Right atrium auricular region (tissue), 2 donors: Measurements from ENCODE around the gene GALNT10. TPM values are rescaled to one million over a fixed set of nuclear protein-coding genes. Genes with fewer than 3 reads are reported as not detected.

Experiments
- DNase-seq: peaks from one replicate; pipeline ENCODE4 v3.0.0-alpha.2; 2019; ENCODE audit warnings: low spot score
- H3K27ac ChIP-seq, 2 donors: fragments of 200-600 bp; sonication (generic); 1 replicate in 1 of 2; 2 replicates in 1 of 2; pipeline ENCODE4 v1.5.1; 2016 to 2019
- H3K27me3 ChIP-seq, 2 donors: fragments of 200-600 bp; sonication (generic); one replicate each; pipeline versions ENCODE4 v1.5.1 to v1.6.0; 2017 to 2019
- H3K36me3 ChIP-seq: fragments of 200-600 bp; sonication (generic); one replicate; pipeline ENCODE4 v1.5.1; 2016
- H3K4me1 ChIP-seq, 2 donors: fragments of 200-600 bp; sonication (generic); one replicate each; pipeline versions ENCODE4 v1.5.1 to v1.6.0; 2017 to 2019
- H3K4me3 ChIP-seq, 2 donors: fragments of 200-600 bp; sonication (generic); 1 replicate in 1 of 2; 2 replicates in 1 of 2; pipeline ENCODE4 v1.5.1; 2017 to 2019; ENCODE audit warnings: mild to moderate bottlenecking in 1 of 2, moderate library complexity in 1 of 2
- H3K9me3 ChIP-seq, 2 donors: fragments of 200-600 bp; sonication (generic); one replicate each; pipeline ENCODE4 v1.5.1; 2019
- CTCF ChIP-seq, 2 donors: fragments of 200-600 bp; sonication (generic); IDR thresholded peaks; one replicate each; pipeline ENCODE4 v1.5.1; 2019; ENCODE audit warnings: antibody characterized with exemption in 2 of 2
- total RNA-seq, 2 donors: library from RNA; depleted of rRNA; stranded (reverse); fragments of >200 nt; gene quantifications; one replicate each; pipeline ENCODE4 v1.1.0, GENCODE V29; 2016

The GALNT10 gene
- total RNA-seq, 2 donors from 2014 or later: 13.2 to 18.4 TPM

- Histone ChIP-seq H3K27me3 (no peaks in the 10 kb centered on the region), H3K27ac (no peak overlapping the region), H3K36me3 (no peaks in the 10 kb centered on the region), H3K4me1 (peaks cover 0 to 38% of the 10 kb centered on the region in 2 donors), H3K9me3 (no peaks in the 10 kb centered on the region), H3K4me3 (no peak overlapping the region)
- no peak for DNase-seq
- TF ChIP-seq CTCF (IDR thresholded peaks at IDR 0.05): no peak
These were observed 183.2 kb downstream of the GALNT10 start for GRCh38 chr5:154373729-154374179.

- Histone ChIP-seq H3K4me3 (no peak overlapping the region), H3K4me1 (peaks cover 0 to 33% of the 10 kb centered on the region in 2 donors), H3K9me3 (no peaks in the 10 kb centered on the region), H3K27me3 (no peaks in the 10 kb centered on the region), H3K27ac (no peak overlapping the region), H3K36me3 (no peaks in the 10 kb centered on the region)
- TF ChIP-seq CTCF (IDR thresholded peaks at IDR 0.05): no peak
- DNase-seq: no peak
These were observed 183.7 kb downstream of the GALNT10 start for GRCh38 chr5:154374264-154374663.

- H3K4me3 ChIP-seq: no peak overlapping the region
- no peak for TF ChIP-seq CTCF (IDR thresholded peaks at IDR 0.05)
- peaks cover 0 to 22% of the 10 kb centered on the region in 2 donors for H3K4me1 ChIP-seq
- no peaks in the 10 kb centered on the region for H3K9me3 ChIP-seq
- no peak overlapping the region for H3K27ac ChIP-seq
- H3K27me3 ChIP-seq: no peaks in the 10 kb centered on the region
- H3K36me3 ChIP-seq: peaks cover 4% of the 10 kb centered on the region
- DNase-seq: no peak
These were observed 184.9 kb downstream of the GALNT10 start for GRCh38 chr5:154375329-154376008.

- Histone ChIP-seq H3K4me1 (peaks cover 0 to 12% of the 10 kb centered on the region in 2 donors), H3K4me3 (no peak overlapping the region), H3K27ac (no peak overlapping the region), H3K36me3 (peaks cover 7% of the 10 kb centered on the region), H3K9me3 (no peaks in the 10 kb centered on the region), H3K27me3 (no peaks in the 10 kb centered on the region)
- no peak for TF ChIP-seq CTCF (IDR thresholded peaks at IDR 0.05)
- DNase-seq: no peak
These were observed 185.9 kb downstream of the GALNT10 start for GRCh38 chr5:154376481-154376880.

GRCh38 chr5:154377754-154378533, 187.4 kb downstream of the GALNT10 start:
- Histone ChIP-seq H3K4me3 (no peak overlapping the region), H3K27ac (no peak overlapping the region), H3K36me3 (peaks cover 7% of the 10 kb centered on the region), H3K4me1 (no peaks in the 10 kb centered on the region), H3K9me3 (no peaks in the 10 kb centered on the region), H3K27me3 (no peaks in the 10 kb centered on the region)
- no peak for DNase-seq
- TF ChIP-seq CTCF (IDR thresholded peaks at IDR 0.05): no peak
